ENCODE measurements around the gene ANKRD18A. TPM values are rescaled to one million over a fixed set of nuclear protein-coding genes. Genes with fewer than 3 reads are reported as not detected.
A peak's percentile ranks its signal among the peaks of the same experiment; 100 is the strongest.

Gene ANKRD18A
- total and polyA plus RNA-seq, 2 of the 13 experiments (the other 11 are each of a cell fraction or from before 2014, with no cell fraction given): 5.9 to 7.6 TPM

DNA sequence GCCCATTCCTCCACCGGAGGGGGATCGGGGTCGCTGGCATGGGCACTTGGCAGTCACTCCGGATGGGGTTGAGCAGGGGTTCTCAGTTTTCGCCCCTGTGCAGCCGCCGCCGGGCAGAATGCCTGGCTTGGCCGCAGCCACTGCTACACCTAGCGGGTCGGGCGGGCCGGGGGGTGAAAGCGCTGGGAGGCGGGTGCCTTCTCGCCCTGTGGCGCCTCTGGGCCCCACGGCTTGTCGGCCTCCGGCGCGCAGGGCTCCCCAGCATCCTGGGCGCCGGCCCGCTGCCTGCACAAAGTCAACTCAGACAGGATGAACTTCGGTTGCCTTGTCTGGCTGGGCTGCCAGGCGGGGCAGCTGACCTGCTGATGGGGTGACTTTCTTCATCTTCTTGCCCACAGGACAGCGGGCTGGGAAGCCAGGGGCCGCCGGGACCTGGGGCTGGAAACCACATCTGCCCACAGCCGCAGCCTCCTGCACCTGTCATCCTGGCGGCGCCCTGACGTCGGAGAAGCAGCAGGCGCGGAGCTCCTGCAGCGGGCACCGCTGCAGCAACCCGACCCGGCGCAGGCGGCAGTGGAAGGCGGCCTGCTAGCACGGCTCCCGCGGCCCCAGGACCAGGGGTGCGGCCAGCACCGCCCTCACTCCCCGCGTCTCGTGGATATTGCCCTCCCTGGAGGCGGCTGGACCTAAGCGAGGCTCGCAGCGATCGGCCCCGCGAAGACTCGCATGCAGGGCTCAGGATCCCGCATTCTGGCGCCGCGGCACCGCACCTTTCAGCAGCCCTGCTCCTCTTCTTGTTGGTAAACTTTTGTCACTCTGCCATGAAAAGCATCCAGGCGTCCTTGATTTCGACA, 1.3 kb upstream of the ANKRD18A start (continued):
- TF ChIP-seq, protein P1, sequence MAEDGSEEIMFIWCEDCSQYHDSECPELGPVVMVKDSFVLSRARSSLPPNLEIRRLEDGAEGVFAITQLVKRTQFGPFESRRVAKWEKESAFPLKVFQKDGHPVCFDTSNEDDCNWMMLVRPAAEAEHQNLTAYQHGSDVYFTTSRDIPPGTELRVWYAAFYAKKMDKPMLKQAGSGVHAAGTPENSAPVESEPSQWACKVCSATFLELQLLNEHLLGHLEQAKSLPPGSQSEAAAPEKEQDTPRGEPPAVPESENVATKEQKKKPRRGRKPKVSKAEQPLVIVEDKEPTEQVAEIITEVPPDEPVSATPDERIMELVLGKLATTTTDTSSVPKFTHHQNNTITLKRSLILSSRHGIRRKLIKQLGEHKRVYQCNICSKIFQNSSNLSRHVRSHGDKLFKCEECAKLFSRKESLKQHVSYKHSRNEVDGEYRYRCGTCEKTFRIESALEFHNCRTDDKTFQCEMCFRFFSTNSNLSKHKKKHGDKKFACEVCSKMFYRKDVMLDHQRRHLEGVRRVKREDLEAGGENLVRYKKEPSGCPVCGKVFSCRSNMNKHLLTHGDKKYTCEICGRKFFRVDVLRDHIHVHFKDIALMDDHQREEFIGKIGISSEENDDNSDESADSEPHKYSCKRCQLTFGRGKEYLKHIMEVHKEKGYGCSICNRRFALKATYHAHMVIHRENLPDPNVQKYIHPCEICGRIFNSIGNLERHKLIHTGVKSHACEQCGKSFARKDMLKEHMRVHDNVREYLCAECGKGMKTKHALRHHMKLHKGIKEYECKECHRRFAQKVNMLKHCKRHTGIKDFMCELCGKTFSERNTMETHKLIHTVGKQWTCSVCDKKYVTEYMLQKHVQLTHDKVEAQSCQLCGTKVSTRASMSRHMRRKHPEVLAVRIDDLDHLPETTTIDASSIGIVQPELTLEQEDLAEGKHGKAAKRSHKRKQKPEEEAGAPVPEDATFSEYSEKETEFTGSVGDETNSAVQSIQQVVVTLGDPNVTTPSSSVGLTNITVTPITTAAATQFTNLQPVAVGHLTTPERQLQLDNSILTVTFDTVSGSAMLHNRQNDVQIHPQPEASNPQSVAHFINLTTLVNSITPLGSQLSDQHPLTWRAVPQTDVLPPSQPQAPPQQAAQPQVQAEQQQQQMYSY (CRISPR knock-in tag; IDR thresholded peaks at IDR 0.05): no peak
- no peak for TF ChIP-seq CREM (IDR thresholded peaks at IDR 0.05)
- no peak for TF ChIP-seq CREM (CRISPR knock-in tag; IDR thresholded peaks at IDR 0.05)
- TF ChIP-seq HMGXB4 (CRISPR knock-in tag; IDR thresholded peaks at IDR 0.05; ENCODE audit: borderline replicate concordance in 1 of 2, low read depth in 1 of 2): no peak
- peak; percentile 78 for TF ChIP-seq ZNF777 (CRISPR knock-in tag; IDR thresholded peaks at IDR 0.05)
- no peak for TF ChIP-seq SRSF9 (IDR thresholded peaks at IDR 0.05; ENCODE audit: borderline replicate concordance, insufficient read depth, low read depth, low read length, poor library complexity, severe bottlenecking)
- no peak for TF ChIP-seq GMEB1 (CRISPR knock-in tag; IDR thresholded peaks at IDR 0.05; ENCODE audit: borderline replicate concordance)
- TF ChIP-seq ZNF121 (CRISPR knock-in tag; IDR thresholded peaks at IDR 0.05): no peak
- TF ChIP-seq, protein P2, sequence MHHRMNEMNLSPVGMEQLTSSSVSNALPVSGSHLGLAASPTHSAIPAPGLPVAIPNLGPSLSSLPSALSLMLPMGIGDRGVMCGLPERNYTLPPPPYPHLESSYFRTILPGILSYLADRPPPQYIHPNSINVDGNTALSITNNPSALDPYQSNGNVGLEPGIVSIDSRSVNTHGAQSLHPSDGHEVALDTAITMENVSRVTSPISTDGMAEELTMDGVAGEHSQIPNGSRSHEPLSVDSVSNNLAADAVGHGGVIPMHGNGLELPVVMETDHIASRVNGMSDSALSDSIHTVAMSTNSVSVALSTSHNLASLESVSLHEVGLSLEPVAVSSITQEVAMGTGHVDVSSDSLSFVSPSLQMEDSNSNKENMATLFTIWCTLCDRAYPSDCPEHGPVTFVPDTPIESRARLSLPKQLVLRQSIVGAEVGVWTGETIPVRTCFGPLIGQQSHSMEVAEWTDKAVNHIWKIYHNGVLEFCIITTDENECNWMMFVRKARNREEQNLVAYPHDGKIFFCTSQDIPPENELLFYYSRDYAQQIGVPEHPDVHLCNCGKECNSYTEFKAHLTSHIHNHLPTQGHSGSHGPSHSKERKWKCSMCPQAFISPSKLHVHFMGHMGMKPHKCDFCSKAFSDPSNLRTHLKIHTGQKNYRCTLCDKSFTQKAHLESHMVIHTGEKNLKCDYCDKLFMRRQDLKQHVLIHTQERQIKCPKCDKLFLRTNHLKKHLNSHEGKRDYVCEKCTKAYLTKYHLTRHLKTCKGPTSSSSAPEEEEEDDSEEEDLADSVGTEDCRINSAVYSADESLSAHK (CRISPR knock-in tag; IDR thresholded peaks at IDR 0.05; ENCODE audit: borderline replicate concordance): no peak
- peak; percentile 12; the same call in 1 of the 2 replicates for TF ChIP-seq ZNF274 (CRISPR knock-in tag; IDR thresholded peaks at IDR 0.05)
- TF ChIP-seq MTF1 (CRISPR knock-in tag; IDR thresholded peaks at IDR 0.05): no peak
- no peak for TF ChIP-seq ZNF616 (CRISPR knock-in tag; IDR thresholded peaks at IDR 0.05; ENCODE audit: low read depth)
- no peak for TF ChIP-seq ATF6 (CRISPR knock-in tag; conservative IDR thresholded peaks at IDR 0.05)
- no peak for TF ChIP-seq GPBP1L1 (CRISPR knock-in tag; IDR thresholded peaks at IDR 0.05)
